PC-9 (cell line): Measurements from ENCODE around the gene SSR4.

ENCODE experiments used
- EZH2 ChIP-seq: fragments of 200-600 bp; sonication (generic); IDR thresholded peaks from 2 replicates; pipeline ENCODE4 v1.8.0; 2017; ENCODE audit warnings: antibody characterized with exemption, low read depth
- TF ChIP-seq, protein P1 (sequence below): fragments of 200-600 bp; sonication (generic); conservative IDR thresholded peaks from 2 replicates; pipeline ENCODE4 v1.6.1; 2017; ENCODE audit warnings: mixed run types, antibody characterized with exemption, mild to moderate bottlenecking, moderate library complexity

DNA sequence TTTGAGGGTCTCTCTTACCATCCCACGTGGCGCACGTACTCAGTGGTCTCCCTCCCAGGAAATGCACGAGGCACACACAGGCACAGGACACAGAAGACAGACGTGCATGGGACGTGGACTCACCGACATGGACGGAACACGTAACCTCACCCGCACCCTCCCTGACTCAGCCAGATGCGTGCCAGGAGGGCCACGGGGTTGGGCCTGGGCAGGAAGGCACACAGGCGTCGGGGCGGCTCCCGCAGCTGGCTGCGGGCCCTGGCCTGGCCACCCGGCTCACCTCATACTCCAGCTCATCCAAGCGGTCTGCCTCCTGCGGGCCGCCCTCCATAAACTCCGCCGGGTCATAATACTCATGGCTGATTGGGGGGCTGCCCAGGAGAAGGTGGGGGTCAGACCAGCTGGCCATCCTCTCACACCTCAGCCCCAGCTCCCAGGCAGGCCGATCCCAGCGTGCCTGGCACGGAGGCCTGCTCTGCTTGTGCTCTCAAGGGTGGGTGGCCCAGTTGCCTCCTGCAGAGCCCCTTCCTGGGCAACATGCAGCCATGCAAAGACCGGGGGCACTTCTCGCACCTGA is 12.6 kb downstream of the SSR4 start:
- TF ChIP-seq, protein P1, sequence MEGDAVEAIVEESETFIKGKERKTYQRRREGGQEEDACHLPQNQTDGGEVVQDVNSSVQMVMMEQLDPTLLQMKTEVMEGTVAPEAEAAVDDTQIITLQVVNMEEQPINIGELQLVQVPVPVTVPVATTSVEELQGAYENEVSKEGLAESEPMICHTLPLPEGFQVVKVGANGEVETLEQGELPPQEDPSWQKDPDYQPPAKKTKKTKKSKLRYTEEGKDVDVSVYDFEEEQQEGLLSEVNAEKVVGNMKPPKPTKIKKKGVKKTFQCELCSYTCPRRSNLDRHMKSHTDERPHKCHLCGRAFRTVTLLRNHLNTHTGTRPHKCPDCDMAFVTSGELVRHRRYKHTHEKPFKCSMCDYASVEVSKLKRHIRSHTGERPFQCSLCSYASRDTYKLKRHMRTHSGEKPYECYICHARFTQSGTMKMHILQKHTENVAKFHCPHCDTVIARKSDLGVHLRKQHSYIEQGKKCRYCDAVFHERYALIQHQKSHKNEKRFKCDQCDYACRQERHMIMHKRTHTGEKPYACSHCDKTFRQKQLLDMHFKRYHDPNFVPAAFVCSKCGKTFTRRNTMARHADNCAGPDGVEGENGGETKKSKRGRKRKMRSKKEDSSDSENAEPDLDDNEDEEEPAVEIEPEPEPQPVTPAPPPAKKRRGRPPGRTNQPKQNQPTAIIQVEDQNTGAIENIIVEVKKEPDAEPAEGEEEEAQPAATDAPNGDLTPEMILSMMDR, result no peak
- no peak for TF ChIP-seq EZH2
